Measurements from ENCODE around the gene CDKAL1. TPM values are rescaled to one million over a fixed set of nuclear protein-coding genes. Genes with fewer than 3 reads are reported as not detected.

The CDKAL1 gene
- total and polyA plus RNA-seq, 4 donors = 2.0 to 12.9 (median 6.7) TPM

- no peaks in the 10 kb centered on the region for H3K36me3 ChIP-seq (ENCODE audit: control insufficient read depth in 4 of 4, insufficient read depth in 3 of 4, low read depth in 1 of 4, low read length in 3 of 4)
- H3K9me3 ChIP-seq (ENCODE audit: control insufficient read depth in 4 of 4, low read length in 3 of 4) = no peaks in the 10 kb centered on the region
- WGBS = 86% methylated on average over 3 of the region's 3 CpGs
- no peak overlapping the region for H3K9ac ChIP-seq (ENCODE audit: low read depth in 1 of 2, low read length in 2 of 2)
- no peak for TF ChIP-seq RAD21 (IDR thresholded peaks at IDR 0.05)
- H3K4me3 ChIP-seq (ENCODE audit: low read depth in 1 of 3, low read length in 3 of 3) = no peak overlapping the region
- H3K27me3 ChIP-seq (ENCODE audit: control insufficient read depth in 4 of 4, insufficient read depth in 4 of 4, low read length in 3 of 4) = no peaks in the 10 kb centered on the region
- no peak for DNase-seq (ENCODE audit: low spot score)
- H3K4me1 ChIP-seq (ENCODE audit: control insufficient read depth in 4 of 4, insufficient read depth in 4 of 4, low read length in 3 of 4) = no peaks in the 10 kb centered on the region
- H3K27ac ChIP-seq (ENCODE audit: low read depth in 1 of 2, low read length in 2 of 2) = no peak overlapping the region
Observed at GRCh38 chr6:21256197-21256596, 721.9 kb downstream of the CDKAL1 start.

DNA sequence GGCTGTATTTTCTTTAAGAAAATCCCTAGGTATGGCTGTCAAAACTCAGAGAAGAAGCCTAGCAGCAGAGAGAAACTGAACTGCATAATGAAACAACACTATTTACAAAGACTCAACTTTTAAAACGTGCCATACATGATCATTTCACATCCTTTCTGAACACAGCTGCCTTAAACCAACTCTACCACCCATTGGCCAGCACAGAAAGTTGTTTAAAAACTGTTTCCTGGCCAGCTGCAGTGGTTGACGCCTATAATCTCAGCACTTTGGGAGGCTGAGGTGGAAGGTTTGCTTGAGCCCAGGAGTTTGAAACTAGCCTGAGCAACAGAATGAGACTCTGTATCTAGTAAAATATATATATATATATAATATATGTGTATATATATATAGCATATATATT is 722.9 kb downstream of the CDKAL1 start:
- TF ChIP-seq RXRA (IDR thresholded peaks at IDR 0.05) (no peak), RAD21 (IDR thresholded peaks at IDR 0.05) (no peak), ATF3 (IDR thresholded peaks at IDR 0.05) (no peak), CTCF (IDR thresholded peaks at IDR 0.05; ENCODE audit: low read depth, low read length, missing input control) (no peak), FOXA1 (IDR thresholded peaks at IDR 0.05) (no peak), YY1 (IDR thresholded peaks at IDR 0.05) (no peak), FOXA2 (IDR thresholded peaks at IDR 0.05) (no peak), HNF4G (IDR thresholded peaks at IDR 0.05) (no peak), ZBTB33 (IDR thresholded peaks at IDR 0.05) (no peak), JUND (IDR thresholded peaks at IDR 0.05) (no peak), HNF4A (conservative IDR thresholded peaks at IDR 0.05) (no peak), SP1 (IDR thresholded peaks at IDR 0.05) (no peak), REST (IDR thresholded peaks at IDR 0.05) (no peak), MAX (IDR thresholded peaks at IDR 0.05) (no peak), TAF1 (conservative IDR thresholded peaks at IDR 0.05) (no peak), EGR1 (IDR thresholded peaks at IDR 0.05; ENCODE audit: low read depth in 2 of 2) (no peak), GABPA (IDR thresholded peaks at IDR 0.05 in 1 of 2, conservative IDR thresholded peaks at IDR 0.05 in 1 of 2) (no peak), NR2F2 (IDR thresholded peaks at IDR 0.05) (no peak)
- Histone ChIP-seq H3K4me1 (ENCODE audit: control insufficient read depth in 4 of 4, insufficient read depth in 4 of 4, low read length in 3 of 4) (no peaks in the 10 kb centered on the region), H3K4me3 (ENCODE audit: low read depth in 1 of 3, low read length in 3 of 3) (no peak overlapping the region), H3K9ac (ENCODE audit: low read depth in 1 of 2, low read length in 2 of 2) (no peak overlapping the region), H3K27ac (ENCODE audit: low read depth in 1 of 2, low read length in 2 of 2) (no peak overlapping the region), H3K36me3 (ENCODE audit: control insufficient read depth in 4 of 4, insufficient read depth in 3 of 4, low read depth in 1 of 4, low read length in 3 of 4) (no peaks in the 10 kb centered on the region), H3K27me3 (ENCODE audit: control insufficient read depth in 4 of 4, insufficient read depth in 4 of 4, low read length in 3 of 4) (no peaks in the 10 kb centered on the region), H3K9me3 (ENCODE audit: control insufficient read depth in 4 of 4, low read length in 3 of 4) (no peaks in the 10 kb centered on the region)
- DNase-seq (ENCODE audit: low spot score) = no peak
- 57% methylated on average over 2 of the region's 2 CpGs for WGBS

Data from liver (tissue), 9 donors.